Kasumi-1 (cell line): ENCODE measurements around the gene LUC7L.
"Not testable (repeated sequence)": the region's sequence is repeated elsewhere in the genome, so short reads cannot be mapped to it uniquely, and the experiment has no call there.

Experiments
- DNase-seq, 2 experiments: peaks; one replicate each; lab custom pipeline; 2025; lab: John Stamatoyannopoulos, UW

LUC7L gene

GRCh38 chr16:229731-230281, 557 bp upstream of the LUC7L start:
- no peak for DNase-seq

GRCh38 chr16:228151-228851, 948 bp downstream of the LUC7L start:
- DNase-seq, result no peak

- no peak for DNase-seq
Observed at GRCh38 chr16:220021-220420, 9.2 kb downstream of the LUC7L start.

GRCh38 chr16:212999-213398, 16.2 kb downstream of the LUC7L start:
- no peak for DNase-seq

- DNase-seq, result not testable (repeated sequence)
Observed at GRCh38 chr16:211631-212180, 17.5 kb downstream of the LUC7L start.

DNA sequence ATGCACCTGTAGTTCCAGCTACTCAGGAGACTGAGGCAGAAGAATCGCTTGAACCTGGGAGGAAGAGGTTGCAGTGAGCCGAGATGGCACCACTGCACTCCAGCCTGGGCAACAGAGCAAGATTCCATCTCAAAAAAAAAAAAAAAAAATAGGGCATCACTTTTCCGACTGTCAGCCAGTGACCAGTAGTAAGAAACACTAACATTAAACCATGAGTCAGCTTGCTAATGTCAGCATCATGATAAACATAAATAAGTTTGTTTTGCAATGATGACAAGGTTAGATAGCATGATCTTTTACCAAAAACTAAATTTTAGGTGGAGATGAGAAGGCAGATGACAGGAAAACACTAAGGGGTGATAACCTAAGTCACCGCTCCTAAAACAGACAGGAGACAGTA, 19.9 kb downstream of the LUC7L start:
- not testable (repeated sequence) for DNase-seq

- DNase-seq, result not testable (repeated sequence)
Observed at GRCh38 chr16:204046-204445, 25.2 kb downstream of the LUC7L start.

DNA sequence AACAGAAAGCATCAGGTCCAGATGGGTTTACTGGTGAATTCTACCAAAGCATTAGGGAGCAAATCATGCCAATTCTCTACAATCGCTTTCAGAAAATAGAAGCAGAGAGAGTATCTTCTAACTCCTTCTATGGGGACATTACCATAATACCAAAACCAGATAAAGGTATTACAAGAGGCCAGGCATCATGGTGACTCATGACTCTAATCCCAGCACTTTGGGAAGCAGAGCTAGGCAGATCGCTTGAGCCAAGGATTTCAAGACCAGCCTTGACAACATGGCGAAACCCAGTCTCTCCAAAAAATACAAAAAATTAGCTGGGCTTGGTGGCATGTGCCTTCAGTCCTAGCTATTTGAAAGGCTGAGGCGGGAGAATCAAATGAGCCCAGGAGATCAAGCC, 26.0 kb downstream of the LUC7L start:
- no peak for DNase-seq

DNA sequence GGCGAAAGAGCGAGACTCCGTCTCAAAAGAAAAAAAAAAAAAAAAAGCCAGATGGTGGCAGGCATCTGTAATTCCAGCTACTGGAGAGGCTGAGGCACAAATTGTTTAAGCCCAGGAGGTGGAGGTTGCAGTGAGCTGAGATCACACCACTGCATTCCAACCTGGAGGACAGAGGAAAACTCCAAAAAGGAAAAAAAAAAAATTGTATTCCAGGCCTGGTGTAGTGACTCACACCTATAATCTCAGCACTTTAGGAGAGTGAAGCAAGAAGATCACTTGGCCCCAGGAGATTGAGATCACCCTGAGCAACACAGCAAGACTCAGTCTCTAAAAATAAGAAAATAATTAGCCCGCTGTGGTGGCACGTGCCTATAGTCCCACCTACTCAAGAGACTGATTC, 28.9 kb downstream of the LUC7L start:
- DNase-seq, result no peak

GRCh38 chr16:194516-194915, 34.7 kb downstream of the LUC7L start:
- no peak for DNase-seq

DNA sequence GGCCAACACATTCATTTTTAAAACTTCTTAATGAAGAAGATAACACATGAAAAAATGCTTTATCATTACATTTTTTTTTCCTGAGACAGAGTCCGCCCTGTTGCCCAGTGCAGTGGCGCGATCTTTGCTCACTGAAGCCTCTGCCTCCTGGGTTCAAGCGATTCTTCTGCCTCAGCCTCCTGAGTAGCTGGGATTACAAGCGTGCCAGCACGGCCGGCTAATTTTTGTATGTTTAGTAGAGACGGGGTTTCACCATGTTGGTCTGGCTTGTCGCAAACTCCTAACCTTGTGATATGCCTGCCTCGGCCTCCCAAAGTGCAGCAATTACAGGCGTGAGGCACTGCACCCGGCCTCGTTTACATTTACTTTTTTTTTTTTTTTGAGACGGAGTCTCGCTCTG, 35.8 kb downstream of the LUC7L start:
- no peak for DNase-seq

GRCh38 chr16:192686-193085, 36.6 kb downstream of the LUC7L start:
- DNase-seq, result no peak

GRCh38 chr16:191831-192230, 37.4 kb downstream of the LUC7L start:
- no peak for DNase-seq

DNA sequence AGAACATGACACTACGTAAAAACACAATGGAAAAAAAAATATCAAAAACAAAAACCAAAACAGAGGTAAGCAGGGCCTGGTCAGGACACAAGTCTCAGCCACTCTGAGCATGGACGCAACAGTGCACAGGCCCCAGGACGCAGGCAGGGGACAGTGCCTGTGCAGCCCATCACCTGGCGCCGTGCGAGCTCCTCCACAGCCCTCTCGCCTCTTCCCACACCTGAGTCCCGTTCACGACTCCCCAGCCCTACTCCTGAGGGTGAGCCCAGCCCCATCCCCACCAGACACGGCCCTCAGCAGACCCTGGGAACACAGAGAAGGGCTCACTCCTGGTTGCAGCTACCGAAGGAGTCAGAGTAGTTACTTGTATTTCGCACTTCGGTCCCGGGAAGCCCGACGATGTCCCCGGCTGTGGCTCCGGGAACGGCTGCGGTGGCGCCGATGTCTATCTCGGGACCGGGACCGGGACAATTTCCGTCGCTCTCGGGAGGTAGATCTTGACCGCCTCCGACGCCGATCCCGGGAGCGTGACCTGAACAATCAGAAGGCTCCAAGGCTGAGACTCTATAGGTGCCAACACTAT, 39.6 kb downstream of the LUC7L start:
- no peak for DNase-seq

DNA sequence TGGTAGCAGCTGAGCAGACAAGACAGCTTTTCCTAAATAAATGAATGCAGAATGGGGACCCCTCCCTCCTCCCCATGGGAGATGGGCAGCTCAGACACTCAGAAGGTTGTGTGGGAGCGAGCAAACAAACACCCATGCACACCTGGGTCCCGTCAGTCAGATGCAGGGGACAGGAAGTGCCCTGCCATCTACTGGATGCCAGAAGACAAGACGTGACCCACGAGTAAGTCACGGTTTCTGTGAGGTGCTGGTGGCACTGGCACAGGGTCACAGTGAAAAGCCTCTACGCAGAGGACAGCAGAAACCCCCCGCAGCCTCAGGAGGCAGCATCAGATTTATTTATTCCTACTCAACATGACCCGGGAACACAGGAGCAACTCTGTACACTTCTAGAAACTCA, 40.6 kb downstream of the LUC7L start:
- no peak for DNase-seq

DNA sequence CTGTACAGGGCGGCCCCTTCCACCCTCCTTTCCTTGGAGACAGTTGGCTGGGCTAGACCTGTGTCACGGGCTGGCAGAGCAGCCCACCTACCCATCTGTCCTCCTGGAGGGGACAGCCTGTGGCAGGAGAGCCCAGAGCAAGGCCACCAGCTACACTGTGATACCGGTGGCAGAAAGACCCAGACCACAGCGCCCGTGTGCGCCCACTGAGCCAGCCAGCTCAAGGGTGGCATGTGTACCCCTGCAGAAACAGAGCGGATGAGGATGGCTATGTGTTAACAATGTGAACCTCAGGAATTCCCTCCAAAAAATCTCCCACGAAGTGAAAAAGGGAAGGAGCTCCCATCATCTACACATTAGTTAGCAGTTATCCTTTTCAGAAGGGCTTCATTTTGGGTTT, 41.9 kb downstream of the LUC7L start:
- no peak for DNase-seq

- no peak for DNase-seq
Observed at GRCh38 chr16:185691-186090, 43.6 kb downstream of the LUC7L start.

DNA sequence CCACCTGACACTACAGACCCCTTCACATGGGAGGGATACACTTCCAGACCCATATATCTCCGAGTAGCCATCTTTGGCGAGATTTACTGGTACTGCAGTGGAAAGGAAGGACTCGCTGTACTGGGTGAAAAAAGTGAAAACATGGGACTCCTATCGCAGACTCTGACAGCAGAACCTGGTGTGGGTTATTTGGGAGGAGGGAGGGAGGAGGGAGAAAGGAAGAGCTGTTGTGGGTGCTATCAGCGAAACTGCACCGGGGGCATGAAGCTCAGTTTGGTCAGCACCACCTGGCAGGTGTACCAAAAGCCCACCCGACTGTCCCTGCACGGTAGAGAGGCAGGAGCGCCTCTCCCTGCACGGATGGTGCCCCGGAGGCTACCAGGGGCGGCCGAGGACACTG, 44.0 kb downstream of the LUC7L start:
- DNase-seq, result no peak

GRCh38 chr16:183005-183404, 46.2 kb downstream of the LUC7L start:
- DNase-seq, result no peak

GRCh38 chr16:181565-182021, 47.7 kb downstream of the LUC7L start:
- DNase-seq, result peak in 1 of 2 experiments; percentile 12

GRCh38 chr16:180681-181564, 48.3 kb downstream of the LUC7L start:
- peak; percentile 19 to 35 for DNase-seq

- DNase-seq, result peak in 1 of 2 experiments; percentile 3
Observed at GRCh38 chr16:180101-180675, 49.1 kb downstream of the LUC7L start, which contains the start of gene HBQ1. Gene HBQ1, plus strand, starts transcription at chr16:180459. Its CDS starts 28 bp downstream, at chr16:180487.
